Measurements from ENCODE around the gene PMIS2.

Gene PMIS2

GRCh38 chr19:35556025-35556590 is 29.9 kb upstream of the PMIS2 start:
- DNase-seq (ENCODE audit: low read depth in 1 of 2, low spot score in 1 of 2): no peak

- no peak for DNase-seq (ENCODE audit: low read depth in 1 of 2, low spot score in 1 of 2)
Observed at GRCh38 chr19:35556846-35557538, 29.0 kb upstream of the PMIS2 start.

GRCh38 chr19:35557539-35558399 is 28.2 kb upstream of the PMIS2 start:
- peak in 1 of 2 donors; percentile 46 for DNase-seq (ENCODE audit: low read depth in 1 of 2, low spot score in 1 of 2)

GRCh38 chr19:35558400-35559280 is 27.3 kb upstream of the PMIS2 start:
- no peak for DNase-seq (ENCODE audit: low read depth in 1 of 2, low spot score in 1 of 2)

- no peak for DNase-seq (ENCODE audit: low read depth in 1 of 2, low spot score in 1 of 2)
Observed at GRCh38 chr19:35559281-35559659, 26.7 kb upstream of the PMIS2 start.

GRCh38 chr19:35559781-35560180 is 26.2 kb upstream of the PMIS2 start:
- no peak for DNase-seq (ENCODE audit: low read depth in 1 of 2, low spot score in 1 of 2)

- DNase-seq (ENCODE audit: low read depth in 1 of 2, low spot score in 1 of 2): no peak
Observed at GRCh38 chr19:35560271-35560670, 25.7 kb upstream of the PMIS2 start.

- DNase-seq (ENCODE audit: low read depth in 1 of 2, low spot score in 1 of 2): no peak
Observed at GRCh38 chr19:35560677-35561076, 25.3 kb upstream of the PMIS2 start.

GRCh38 chr19:35561436-35561835 is 24.5 kb upstream of the PMIS2 start:
- DNase-seq (ENCODE audit: low read depth in 1 of 2, low spot score in 1 of 2): no peak

GRCh38 chr19:35562336-35562735 is 23.6 kb upstream of the PMIS2 start:
- DNase-seq (ENCODE audit: low read depth in 1 of 2, low spot score in 1 of 2): no peak

- no peak for DNase-seq (ENCODE audit: low read depth in 1 of 2, low spot score in 1 of 2)
Observed at GRCh38 chr19:35562776-35563175, 23.2 kb upstream of the PMIS2 start.

- no peak for DNase-seq (ENCODE audit: low read depth in 1 of 2, low spot score in 1 of 2)
Observed at GRCh38 chr19:35563207-35563829, 22.7 kb upstream of the PMIS2 start, which contains the start of gene ATP4A. Gene ATP4A, minus strand, starts transcription at chr19:35563658. Its CDS starts 29 bp downstream, at chr19:35563629.

GRCh38 chr19:35565016-35565856 is 20.7 kb upstream of the PMIS2 start:
- no peak for DNase-seq (ENCODE audit: low read depth in 1 of 2, low spot score in 1 of 2)

GRCh38 chr19:35566738-35567137 is 19.2 kb upstream of the PMIS2 start:
- no peak for DNase-seq (ENCODE audit: low read depth in 1 of 2, low spot score in 1 of 2)

- no peak for DNase-seq (ENCODE audit: low read depth in 1 of 2, low spot score in 1 of 2)
Observed at GRCh38 chr19:35569281-35569781, 16.6 kb upstream of the PMIS2 start.

GRCh38 chr19:35571406-35571965 is 14.5 kb upstream of the PMIS2 start:
- DNase-seq (ENCODE audit: low read depth in 1 of 2, low spot score in 1 of 2): no peak

- no peak for DNase-seq (ENCODE audit: low read depth in 1 of 2, low spot score in 1 of 2)
Observed at GRCh38 chr19:35577918-35578317, 8.1 kb upstream of the PMIS2 start.

GRCh38 chr19:35578707-35579106 is 7.3 kb upstream of the PMIS2 start:
- DNase-seq (ENCODE audit: low read depth in 1 of 2, low spot score in 1 of 2): no peak

GRCh38 chr19:35582760-35583159 is 3.2 kb upstream of the PMIS2 start:
- no peak for DNase-seq (ENCODE audit: low read depth in 1 of 2, low spot score in 1 of 2)

All from stimulated activated CD4-positive, alpha-beta T cell treated with anti-CD3 and anti-CD28 coated beads, Interleukin-15, amount 100 ng/mL, for 1 hour (primary cell).